Breast epithelium (tissue), 3 donors: ENCODE results near the gene KLHDC4.

ENCODE experiments used
- POLR2AphosphoS5 ChIP-seq, 3 donors: sonication (generic); formaldehyde crosslinking; IDR thresholded peaks; one replicate each; pipeline ENCODE4 v1.6.1; 2017; ENCODE audit warnings: antibody characterized with exemption in 3 of 3
- TF ChIP-seq, protein P1 (sequence below), 3 donors: fragments of 450-650 bp; IDR thresholded peaks; one replicate each; pipeline ENCODE4 v1.5.1; 2016 to 2017; ENCODE audit warnings: antibody characterized with exemption in 3 of 3, mild to moderate bottlenecking in 3 of 3, moderate library complexity in 3 of 3

DNA sequence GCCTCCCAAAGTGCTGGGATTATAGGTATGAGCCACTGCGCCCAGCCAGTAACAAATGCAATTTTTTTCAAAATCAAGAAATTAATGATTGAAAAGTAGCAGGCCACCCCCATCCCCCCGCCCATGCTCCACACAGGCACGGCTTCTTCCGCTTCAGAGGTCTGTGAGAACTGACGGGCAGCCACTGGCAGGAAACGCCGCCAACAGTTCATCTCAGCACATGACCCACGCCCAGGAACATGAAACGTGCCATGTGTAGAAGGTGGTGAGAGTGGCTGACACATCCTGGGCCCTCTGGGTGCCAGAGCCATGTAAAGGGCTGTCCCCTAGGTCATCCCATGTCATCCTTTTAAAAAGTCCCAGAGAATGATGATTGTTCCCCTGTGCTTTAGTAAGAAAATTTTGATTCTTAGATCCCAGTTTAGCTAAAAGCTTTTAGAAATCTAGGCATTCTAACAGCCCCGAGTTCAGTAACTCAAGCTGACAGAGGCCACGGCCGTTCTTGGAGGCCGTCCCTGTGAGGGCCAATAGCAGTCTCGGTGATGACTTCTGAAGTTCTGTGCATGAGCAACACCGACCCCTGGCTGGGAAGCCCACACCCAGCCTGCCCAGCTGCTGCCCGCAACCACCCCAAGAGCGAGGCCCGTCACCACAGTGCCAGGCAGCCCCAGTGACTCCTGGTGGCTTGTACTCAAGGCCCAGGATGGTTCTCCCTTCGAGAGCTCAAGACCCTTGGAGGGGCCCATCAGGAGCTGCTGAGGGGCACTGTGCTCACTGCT lies 52.1 kb downstream of the KLHDC4 start:
- TF ChIP-seq, protein P1, sequence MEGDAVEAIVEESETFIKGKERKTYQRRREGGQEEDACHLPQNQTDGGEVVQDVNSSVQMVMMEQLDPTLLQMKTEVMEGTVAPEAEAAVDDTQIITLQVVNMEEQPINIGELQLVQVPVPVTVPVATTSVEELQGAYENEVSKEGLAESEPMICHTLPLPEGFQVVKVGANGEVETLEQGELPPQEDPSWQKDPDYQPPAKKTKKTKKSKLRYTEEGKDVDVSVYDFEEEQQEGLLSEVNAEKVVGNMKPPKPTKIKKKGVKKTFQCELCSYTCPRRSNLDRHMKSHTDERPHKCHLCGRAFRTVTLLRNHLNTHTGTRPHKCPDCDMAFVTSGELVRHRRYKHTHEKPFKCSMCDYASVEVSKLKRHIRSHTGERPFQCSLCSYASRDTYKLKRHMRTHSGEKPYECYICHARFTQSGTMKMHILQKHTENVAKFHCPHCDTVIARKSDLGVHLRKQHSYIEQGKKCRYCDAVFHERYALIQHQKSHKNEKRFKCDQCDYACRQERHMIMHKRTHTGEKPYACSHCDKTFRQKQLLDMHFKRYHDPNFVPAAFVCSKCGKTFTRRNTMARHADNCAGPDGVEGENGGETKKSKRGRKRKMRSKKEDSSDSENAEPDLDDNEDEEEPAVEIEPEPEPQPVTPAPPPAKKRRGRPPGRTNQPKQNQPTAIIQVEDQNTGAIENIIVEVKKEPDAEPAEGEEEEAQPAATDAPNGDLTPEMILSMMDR (IDR thresholded peaks at IDR 0.05) = no peak
- TF ChIP-seq POLR2AphosphoS5 (IDR thresholded peaks at IDR 0.05) = no peak
